Small intestine (tissue), 7 donors: Measurements from ENCODE around the gene OSBPL5. TPM values are rescaled to one million over a fixed set of nuclear protein-coding genes. Genes with fewer than 3 reads are reported as not detected.

ENCODE experiments used
- DNase-seq, 2 donors: peaks; one replicate each; pipeline versions ENCODE4 v3.0.0 to v3.0.0-alpha.2; 2013
- FAIRE-seq: peaks from 2 replicates; lab custom pipeline; 2012; peaks lifted over from hg19 to GRCh38; lab: Jason Lieb, UNC
- H3K27ac ChIP-seq, 3 donors: one replicate each; pipeline ENCODE4 v1.5.1; 2013; ENCODE audit warnings: low read length in 2 of 3, mild to moderate bottlenecking in 2 of 3, control low read depth in 1 of 3, inconsistent platforms in 1 of 3, low read depth in 1 of 3, moderate library complexity in 1 of 3
- H3K27me3 ChIP-seq, 3 donors: one replicate each; pipeline ENCODE4 v1.6.1; 2013; ENCODE audit warnings: low read length in 3 of 3, inconsistent platforms in 1 of 3; ENCODE audit not compliant: control insufficient read depth in 3 of 3, insufficient read depth in 3 of 3
- H3K36me3 ChIP-seq, 3 donors: one replicate each; pipeline ENCODE4 v1.6.1; 2013; ENCODE audit warnings: low read length in 3 of 3, inconsistent platforms in 1 of 3, low read depth in 1 of 3, mild to moderate bottlenecking in 1 of 3, moderate library complexity in 1 of 3; ENCODE audit not compliant: control insufficient read depth in 3 of 3, insufficient read depth in 2 of 3
- H3K4me1 ChIP-seq, 3 donors: one replicate each; pipeline ENCODE4 v1.6.1; 2013; ENCODE audit warnings: low read length in 2 of 3, inconsistent platforms in 1 of 3, low read depth in 1 of 3, mild to moderate bottlenecking in 1 of 3, moderate library complexity in 1 of 3; ENCODE audit not compliant: control insufficient read depth in 3 of 3, insufficient read depth in 2 of 3
- H3K4me3 ChIP-seq, 3 donors: one replicate each; pipeline ENCODE4 v1.5.1; 2013; ENCODE audit warnings: low read length in 3 of 3, control low read depth in 1 of 3, inconsistent platforms in 1 of 3, low read depth in 1 of 3, mild to moderate bottlenecking in 1 of 3, moderate library complexity in 1 of 3
- H3K9me3 ChIP-seq, 2 donors: one replicate each; pipeline ENCODE4 v1.6.1; 2013; ENCODE audit warnings: low read depth in 1 of 2, low read length in 1 of 2; ENCODE audit not compliant: control insufficient read depth in 2 of 2, insufficient read depth in 1 of 2
- WGBS, 3 donors: extraction: QIAGEN DNeasy Blood & Tissue Kit; methylation state at CpG; one replicate each; pipeline ENCODE4 v1.1.7; 2013; 5-methylcytosine and 5-hydroxymethylcytosine counted together
- polyA plus RNA-seq, 4 donors: library from polyadenylated mRNA; stranded (reverse) in 3 of 4; unstranded in 1 of 4; fragments of 200-250 nt in 3 of 4; fragments of 120-200 nt in 1 of 4; gene quantifications; one replicate each; pipeline versions ENCODE4 v1.2.1 to v1.2.3, GENCODE V29; 2013
- donor health status: healthy with polysubstance abuse.
- donor health status: control.
- donor health status: control.
- donor health status: Bipolar disorder and iron deficiency.
- donor health status: healthy.

Gene OSBPL5
- polyA plus RNA-seq, 4 donors, result 1.6 to 16.3 (median 7.9) TPM

GRCh38 chr11:3051196-3052108 lies 113.7 kb downstream of the OSBPL5 start:
- Histone ChIP-seq H3K9me3 (no peaks in the 10 kb centered on the region), H3K36me3 (peaks cover 0 to 55% (median 0%) of the 10 kb centered on the region in 3 donors), H3K4me1 (peaks cover 5 to 27% (median 10%) of the 10 kb centered on the region in 3 donors), H3K4me3 (no peak overlapping the region), H3K27me3 (no peaks in the 10 kb centered on the region), H3K27ac (no peak overlapping the region)
- FAIRE-seq, result no peak
- 70 to 76% (median 75%) methylated on average over 13 of the region's 13 CpGs for WGBS, 3 donors
- DNase-seq, result peak in 1 of 2 donors; percentile 67

- H3K27ac ChIP-seq, result peak overlapping the region in 1 of 3 donors; percentile 37
- DNase-seq, result no peak
- H3K36me3 ChIP-seq, result peaks cover 0 to 63% (median 0%) of the 10 kb centered on the region in 3 donors
- peaks cover under 1 to 24% (median 7%) of the 10 kb centered on the region in 3 donors for H3K4me1 ChIP-seq
- H3K27me3 ChIP-seq, result no peaks in the 10 kb centered on the region
- 88 to 91% (median 91%) methylated on average over 18 of the region's 18 CpGs for WGBS, 3 donors
- H3K9me3 ChIP-seq, result no peaks in the 10 kb centered on the region
- no peak for FAIRE-seq
- no peak overlapping the region for H3K4me3 ChIP-seq
These were observed 114.5 kb downstream of the OSBPL5 start for GRCh38 chr11:3050386-3051195.

- DNase-seq (peak in 1 of 2 donors; percentile 79), FAIRE-seq (no peak)
- peak overlapping the region in 2 of 3 donors; percentile 44 to 77 for H3K27ac ChIP-seq
- no peaks in the 10 kb centered on the region for H3K9me3 ChIP-seq
- H3K4me3 ChIP-seq, result no peak overlapping the region
- peaks cover 0 to 20% (median 6%) of the 10 kb centered on the region in 3 donors for H3K4me1 ChIP-seq
- 30 to 56% (median 35%) methylated on average over 18 of the region's 18 CpGs for WGBS, 3 donors
- H3K27me3 ChIP-seq, result no peaks in the 10 kb centered on the region
- peaks cover 0 to 73% (median 0%) of the 10 kb centered on the region in 3 donors for H3K36me3 ChIP-seq
These were observed 115.5 kb downstream of the OSBPL5 start for GRCh38 chr11:3049430-3050243.

GRCh38 chr11:3047637-3048036 lies 117.5 kb downstream of the OSBPL5 start:
- Histone ChIP-seq H3K9me3 (no peaks in the 10 kb centered on the region), H3K36me3 (peaks cover 0 to 75% (median 0%) of the 10 kb centered on the region in 3 donors), H3K4me3 (no peak overlapping the region), H3K4me1 (peaks cover 0 to 26% (median 9%) of the 10 kb centered on the region in 3 donors), H3K27ac (no peak overlapping the region), H3K27me3 (no peaks in the 10 kb centered on the region)
- DNase-seq (no peak), FAIRE-seq (no peak)
- 92 to 95% (median 94%) methylated on average over 16 of the region's 16 CpGs for WGBS, 3 donors

- peaks cover 0 to 28% (median 9%) of the 10 kb centered on the region in 3 donors for H3K4me1 ChIP-seq
- 85 to 91% (median 89%) methylated on average over 8 of the region's 8 CpGs for WGBS, 3 donors
- no peak overlapping the region for H3K27ac ChIP-seq
- FAIRE-seq (no peak), DNase-seq (no peak)
- H3K9me3 ChIP-seq, result no peaks in the 10 kb centered on the region
- H3K36me3 ChIP-seq, result peaks cover 0 to 76% (median 0%) of the 10 kb centered on the region in 3 donors
- no peak overlapping the region for H3K4me3 ChIP-seq
- no peaks in the 10 kb centered on the region for H3K27me3 ChIP-seq
These were observed 118.5 kb downstream of the OSBPL5 start for GRCh38 chr11:3046641-3047040.

- Histone ChIP-seq H3K27ac (no peak overlapping the region), H3K9me3 (no peaks in the 10 kb centered on the region), H3K4me1 (peaks cover 0 to 28% (median 9%) of the 10 kb centered on the region in 3 donors), H3K4me3 (no peak overlapping the region), H3K36me3 (peaks cover 0 to 80% (median 3%) of the 10 kb centered on the region in 3 donors), H3K27me3 (no peaks in the 10 kb centered on the region)
- WGBS, 3 donors, result 91 to 94% (median 93%) methylated on average over 12 of the region's 12 CpGs
- no peak for DNase-seq
- no peak for FAIRE-seq
These were observed 118.9 kb downstream of the OSBPL5 start for GRCh38 chr11:3046190-3046589.

GRCh38 chr11:3044915-3045314 lies 120.2 kb downstream of the OSBPL5 start:
- no peak overlapping the region for H3K4me3 ChIP-seq
- H3K36me3 ChIP-seq, result peaks cover 0 to 80% (median 3%) of the 10 kb centered on the region in 3 donors
- DNase-seq, result no peak
- H3K4me1 ChIP-seq, result peaks cover 0 to 21% (median 5%) of the 10 kb centered on the region in 3 donors
- H3K9me3 ChIP-seq, result no peaks in the 10 kb centered on the region
- no peaks in the 10 kb centered on the region for H3K27me3 ChIP-seq
- no peak for FAIRE-seq
- WGBS, 3 donors, result 94 to 98% (median 95%) methylated on average over 11 to 12 of the region's 12 CpGs
- H3K27ac ChIP-seq, result no peak overlapping the region
